NB4 (cell line): ENCODE results near the gene NHLRC2.

Experiments
- DNase-seq: peaks from one replicate; pipeline ENCODE4 v3.0.0; 2010; ENCODE audit warnings: low read depth
- H3K4me3 ChIP-seq: one replicate; pipeline ENCODE4 v1.5.1; 2011; ENCODE audit warnings: mild to moderate bottlenecking, low read depth, low read length, moderate library complexity
- MAX ChIP-seq: IDR thresholded peaks from 2 replicates; pipeline ENCODE4 v1.6.1; 2011; ENCODE audit warnings: low read depth, low read length
- MYC ChIP-seq: IDR thresholded peaks from 2 replicates; pipeline ENCODE4 v1.6.1; 2011; ENCODE audit warnings: low read depth, low read length
- POLR2A ChIP-seq: IDR thresholded peaks from 2 replicates; pipeline ENCODE4 v1.6.1; 2011; ENCODE audit warnings: mild to moderate bottlenecking; ENCODE audit not compliant: insufficient read length; ENCODE audit errors: extremely low read depth
- TF ChIP-seq, protein P1 (sequence below): IDR thresholded peaks from one replicate; pipeline ENCODE4 v1.5.1; 2012; ENCODE audit warnings: low read depth, low read length

NHLRC2 gene

GRCh38 chr10:113917636-113918035, 63.2 kb downstream of the NHLRC2 start:
- no peak for TF ChIP-seq MYC
- no peak for TF ChIP-seq POLR2A
- TF ChIP-seq, protein P1, sequence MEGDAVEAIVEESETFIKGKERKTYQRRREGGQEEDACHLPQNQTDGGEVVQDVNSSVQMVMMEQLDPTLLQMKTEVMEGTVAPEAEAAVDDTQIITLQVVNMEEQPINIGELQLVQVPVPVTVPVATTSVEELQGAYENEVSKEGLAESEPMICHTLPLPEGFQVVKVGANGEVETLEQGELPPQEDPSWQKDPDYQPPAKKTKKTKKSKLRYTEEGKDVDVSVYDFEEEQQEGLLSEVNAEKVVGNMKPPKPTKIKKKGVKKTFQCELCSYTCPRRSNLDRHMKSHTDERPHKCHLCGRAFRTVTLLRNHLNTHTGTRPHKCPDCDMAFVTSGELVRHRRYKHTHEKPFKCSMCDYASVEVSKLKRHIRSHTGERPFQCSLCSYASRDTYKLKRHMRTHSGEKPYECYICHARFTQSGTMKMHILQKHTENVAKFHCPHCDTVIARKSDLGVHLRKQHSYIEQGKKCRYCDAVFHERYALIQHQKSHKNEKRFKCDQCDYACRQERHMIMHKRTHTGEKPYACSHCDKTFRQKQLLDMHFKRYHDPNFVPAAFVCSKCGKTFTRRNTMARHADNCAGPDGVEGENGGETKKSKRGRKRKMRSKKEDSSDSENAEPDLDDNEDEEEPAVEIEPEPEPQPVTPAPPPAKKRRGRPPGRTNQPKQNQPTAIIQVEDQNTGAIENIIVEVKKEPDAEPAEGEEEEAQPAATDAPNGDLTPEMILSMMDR, result no peak
- TF ChIP-seq MAX, result no peak
- no peak for DNase-seq

GRCh38 chr10:113920114-113920513, 65.7 kb downstream of the NHLRC2 start:
- DNase-seq, result no peak
- no peak overlapping the region for H3K4me3 ChIP-seq
- no peak for TF ChIP-seq POLR2A
- TF ChIP-seq MAX, result no peak
- TF ChIP-seq MYC, result no peak
- TF ChIP-seq, protein P1, result no peak

More at GRCh38 chr10:113917636-113918035, 63.2 kb downstream of the NHLRC2 start:
- no peak overlapping the region for H3K4me3 ChIP-seq

DNA sequence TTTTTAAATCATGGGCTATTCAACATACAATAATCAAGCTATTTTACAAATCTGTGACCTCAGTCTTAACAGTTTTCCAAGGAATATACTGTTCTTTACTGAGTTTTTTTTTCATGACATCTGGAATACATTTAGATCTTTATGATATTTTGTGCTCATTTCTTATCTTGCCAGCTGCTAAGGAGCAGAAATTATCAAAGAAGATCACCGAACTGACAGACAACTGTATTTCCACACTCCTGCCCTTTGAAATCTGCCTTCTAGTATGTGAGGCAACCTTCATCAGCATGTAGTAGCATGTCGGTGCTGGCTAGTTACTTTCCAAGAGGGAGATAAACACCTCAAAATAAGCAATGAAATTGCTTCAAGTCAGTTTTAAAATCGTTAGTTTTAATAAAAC, 66.4 kb downstream of the NHLRC2 start:
- DNase-seq, result no peak
- TF ChIP-seq MAX (no peak), POLR2A (no peak), MYC (no peak)
- TF ChIP-seq, protein P1, result no peak
- no peak overlapping the region for H3K4me3 ChIP-seq

DNA sequence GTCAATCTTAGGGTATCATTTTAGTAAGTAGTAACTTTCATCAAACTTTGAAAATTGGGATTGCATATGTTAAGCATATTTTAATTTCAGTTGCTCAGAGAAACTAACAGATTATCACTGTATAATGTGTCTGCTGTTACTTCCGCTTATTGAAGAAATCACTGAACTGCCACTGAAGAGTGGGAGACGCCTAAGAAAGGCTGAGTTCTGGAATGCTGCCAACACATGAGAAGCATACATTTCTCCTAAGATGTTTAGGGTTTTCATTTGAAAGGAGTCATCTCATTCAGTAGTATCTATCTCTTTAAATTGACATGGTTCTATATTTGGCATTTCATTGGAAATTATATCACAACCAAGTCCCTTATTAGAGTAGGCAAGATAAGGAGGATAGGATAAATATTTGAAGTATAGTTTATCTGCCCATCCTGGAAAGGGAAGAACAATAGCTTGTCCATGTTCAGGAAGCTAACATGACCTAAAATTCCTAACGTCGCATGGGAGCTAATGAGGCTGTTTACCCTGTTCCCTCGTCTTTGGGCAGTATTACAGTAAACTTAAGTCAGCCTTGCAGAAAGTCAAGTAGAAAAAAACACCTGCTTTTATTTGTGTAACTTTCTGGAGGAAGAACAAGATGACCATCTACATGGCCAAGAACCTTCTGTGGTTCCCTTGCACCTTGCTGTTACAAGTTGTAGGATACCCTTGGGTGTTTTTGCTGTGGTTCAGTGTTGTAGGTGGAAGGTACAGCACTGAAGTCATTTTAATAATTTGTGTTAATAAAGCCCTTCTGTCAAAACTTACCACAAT, 67.3 kb downstream of the NHLRC2 start:
- no peak for TF ChIP-seq POLR2A
- no peak for TF ChIP-seq MAX
- TF ChIP-seq, protein P1, result no peak
- no peak for TF ChIP-seq MYC
- no peak overlapping the region for H3K4me3 ChIP-seq
- no peak for DNase-seq

DNA sequence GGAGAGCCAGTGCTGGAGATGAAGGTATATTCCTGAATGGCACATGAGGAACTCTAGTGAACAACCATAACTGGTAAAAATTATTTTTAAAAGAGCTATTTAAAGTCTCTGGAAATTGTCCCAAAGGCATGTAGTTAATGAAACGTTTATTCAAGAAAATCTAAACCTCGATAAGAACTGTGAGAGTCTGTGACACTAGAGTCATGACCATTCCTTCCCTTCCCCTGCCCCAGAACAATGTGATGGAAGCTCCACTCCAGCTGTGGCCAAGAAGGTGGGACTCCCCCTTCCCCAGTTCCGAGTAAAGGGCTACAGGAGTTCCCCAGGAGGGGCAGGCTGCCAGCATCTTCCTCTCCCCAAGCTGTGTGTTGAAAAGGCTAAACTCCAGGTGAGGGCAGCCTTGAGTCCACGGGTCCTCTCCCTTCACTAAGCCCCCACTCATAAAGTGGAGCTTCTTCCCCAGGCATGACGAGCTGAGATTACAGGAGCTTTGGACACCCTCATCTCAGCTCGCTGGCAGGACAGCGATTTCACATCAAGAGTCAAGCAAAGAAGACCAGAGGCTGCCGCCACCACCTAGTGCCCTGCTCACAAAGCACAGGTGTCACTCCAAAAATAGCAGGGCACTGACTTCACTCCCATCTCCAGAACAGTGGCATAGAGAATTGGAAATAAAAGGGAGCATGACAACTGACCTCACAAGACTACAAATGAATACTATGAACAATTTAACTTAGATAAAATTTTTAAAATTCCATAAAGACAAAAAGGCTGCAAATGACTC, 68.5 kb downstream of the NHLRC2 start:
- no peak overlapping the region for H3K4me3 ChIP-seq
- TF ChIP-seq MYC (no peak), MAX (no peak), POLR2A (no peak)
- TF ChIP-seq, protein P1, result no peak
- no peak for DNase-seq
